NCI-H748 treated with DMSO at 0.1 percent for 48 hours (cell line): Measurements from ENCODE around the gene ASIC2.

Experiments used
- DNase-seq: peaks from one replicate; lab custom pipeline; 2025; lab: John Stamatoyannopoulos, UW

Gene ASIC2

GRCh38 chr17:33242375-33243124 lies 50.5 kb downstream of the ASIC2 start:
- no peak for DNase-seq

GRCh38 chr17:33241390-33241789 lies 51.7 kb downstream of the ASIC2 start:
- DNase-seq, result no peak

- DNase-seq, result no peak
These were observed 52.7 kb downstream of the ASIC2 start for GRCh38 chr17:33240362-33240761.

DNA sequence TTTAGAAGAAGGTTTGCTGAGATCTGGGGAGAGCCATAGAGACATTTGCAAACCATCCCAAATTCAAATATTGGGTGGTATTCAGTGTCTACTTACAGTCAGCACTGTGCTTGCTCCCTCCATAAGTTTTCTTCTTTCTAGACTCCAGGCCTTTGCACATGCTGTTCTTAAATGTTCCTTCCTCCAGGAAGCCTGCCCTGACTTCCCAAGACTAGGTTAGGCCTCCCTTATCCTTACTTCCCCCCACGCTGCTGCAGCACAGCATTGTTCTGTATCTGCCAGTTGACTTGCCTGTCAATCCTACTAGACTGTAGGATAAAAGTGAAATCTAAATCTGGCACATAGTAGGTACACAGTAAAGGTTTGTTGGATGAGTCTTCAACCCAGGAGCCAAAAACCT lies 53.4 kb downstream of the ASIC2 start:
- DNase-seq, result no peak

DNA sequence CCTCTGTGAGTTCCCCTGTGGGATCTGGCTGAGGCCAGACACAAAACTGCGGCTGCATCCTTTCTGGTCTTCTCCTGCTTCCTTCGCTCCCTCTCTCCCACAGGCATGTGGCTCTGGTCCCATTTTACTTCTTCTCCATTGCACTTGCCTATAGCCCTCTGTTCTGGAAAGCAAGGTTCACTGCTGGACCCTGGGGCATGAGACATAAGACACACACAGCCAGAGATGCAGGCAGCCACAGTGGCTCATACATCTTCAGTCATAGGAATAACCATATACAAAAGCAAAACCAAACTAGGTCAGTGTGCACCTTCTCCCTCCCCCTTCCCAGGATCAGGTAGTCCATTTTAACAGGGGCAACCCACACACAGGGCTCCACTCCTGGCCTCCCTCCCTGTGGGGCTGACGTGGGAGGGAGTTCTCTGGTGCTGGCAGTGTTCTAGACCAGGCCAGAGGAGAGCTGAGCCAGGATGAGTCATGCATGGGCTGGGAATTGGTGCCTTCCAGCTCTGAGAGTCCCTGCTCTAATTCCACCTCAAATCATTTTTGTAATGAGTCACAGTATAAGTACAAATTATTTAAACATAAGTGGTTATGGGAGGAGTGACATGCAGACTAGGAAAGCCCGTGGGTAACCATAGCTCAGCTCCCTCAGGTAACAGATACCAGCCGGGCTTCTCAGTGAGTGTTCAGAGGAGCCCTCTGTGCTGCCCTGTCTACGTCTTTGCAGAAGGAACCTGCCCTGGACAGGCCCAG lies 58.0 kb downstream of the ASIC2 start:
- DNase-seq, result no peak

- no peak for DNase-seq
These were observed 58.9 kb downstream of the ASIC2 start for GRCh38 chr17:33234233-33234632.

- DNase-seq, result no peak
These were observed 59.3 kb downstream of the ASIC2 start for GRCh38 chr17:33233811-33234177.

GRCh38 chr17:33229499-33229898 lies 63.6 kb downstream of the ASIC2 start:
- DNase-seq, result no peak

DNA sequence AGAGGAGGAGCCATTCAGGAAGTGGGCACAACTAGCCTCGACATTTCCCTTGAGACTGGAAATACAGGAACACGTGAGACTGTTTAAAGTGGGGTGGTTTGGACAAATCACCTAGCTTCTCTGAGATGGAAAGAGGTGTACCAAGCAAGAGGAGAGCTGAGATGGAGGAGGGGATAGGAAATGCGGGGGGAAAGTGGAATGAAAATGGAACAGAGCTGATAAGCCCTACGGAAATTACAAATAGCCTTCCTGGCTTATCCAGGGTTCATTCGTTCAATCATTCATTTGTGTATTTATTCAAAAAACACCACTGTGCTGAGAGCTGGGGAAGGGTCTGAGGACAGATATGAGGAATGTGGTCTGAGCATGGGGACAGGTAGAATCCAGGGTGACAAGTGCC lies 64.1 kb downstream of the ASIC2 start:
- no peak for DNase-seq

DNA sequence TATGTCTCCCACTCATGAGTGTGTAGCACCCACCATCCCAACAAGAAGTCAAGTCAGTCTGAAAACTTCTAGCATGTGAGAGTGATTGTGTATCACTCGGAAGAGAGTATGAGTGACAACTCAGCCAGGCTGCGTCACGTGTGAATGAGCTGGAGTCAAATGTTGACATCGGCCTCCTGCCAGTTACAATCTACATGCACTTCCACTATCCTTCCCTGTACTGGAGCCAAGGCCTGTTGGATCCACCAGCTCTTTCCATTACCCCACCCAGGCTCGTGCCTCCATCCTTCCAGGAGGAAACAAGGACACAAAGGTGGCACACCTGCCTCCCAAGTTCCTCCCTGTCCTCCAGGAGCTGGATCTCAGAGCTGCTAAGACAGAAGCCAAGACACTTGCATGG lies 64.5 kb downstream of the ASIC2 start:
- DNase-seq, result no peak

GRCh38 chr17:33227911-33228310 lies 65.2 kb downstream of the ASIC2 start:
- no peak for DNase-seq

DNA sequence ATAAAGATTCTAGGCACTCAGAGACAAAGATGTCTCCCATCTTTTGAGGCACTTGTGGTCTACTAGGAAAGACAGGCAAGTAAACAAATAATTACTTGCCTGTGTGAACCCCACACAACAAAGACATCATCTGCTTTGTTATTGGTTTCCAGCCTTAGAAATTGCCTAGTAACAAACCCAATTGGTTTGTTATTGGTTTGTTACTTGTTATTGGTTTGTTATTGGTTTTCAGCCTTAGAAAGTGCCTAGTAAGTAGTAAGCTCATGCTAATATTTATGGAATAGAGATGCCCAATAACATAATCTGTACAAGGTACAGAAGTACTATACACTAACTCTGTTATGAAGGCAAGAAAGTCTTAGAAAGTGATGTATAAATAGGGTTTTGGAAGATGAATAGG lies 67.1 kb downstream of the ASIC2 start:
- DNase-seq, result no peak

DNA sequence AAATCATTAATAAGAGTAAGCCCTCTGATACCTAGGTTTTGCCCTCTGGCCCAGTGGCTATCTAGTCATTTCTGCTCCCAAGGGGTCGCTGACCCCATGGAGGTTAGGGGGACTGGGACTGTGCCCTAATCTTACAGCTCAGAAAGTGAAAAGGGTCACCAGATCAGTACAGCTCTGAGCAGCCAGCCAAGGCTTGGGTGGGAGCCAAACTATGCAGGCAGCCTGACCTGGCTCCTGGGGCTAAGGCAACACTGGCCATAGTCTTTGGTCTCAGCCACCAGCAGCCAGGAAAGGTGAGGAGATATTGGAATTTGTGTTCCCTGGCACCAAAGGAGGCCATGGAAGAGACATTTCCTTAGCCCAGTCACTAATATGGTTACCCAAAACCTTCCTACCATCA lies 67.6 kb downstream of the ASIC2 start:
- DNase-seq, result no peak

GRCh38 chr17:33220036-33220435 lies 73.1 kb downstream of the ASIC2 start:
- no peak for DNase-seq

DNA sequence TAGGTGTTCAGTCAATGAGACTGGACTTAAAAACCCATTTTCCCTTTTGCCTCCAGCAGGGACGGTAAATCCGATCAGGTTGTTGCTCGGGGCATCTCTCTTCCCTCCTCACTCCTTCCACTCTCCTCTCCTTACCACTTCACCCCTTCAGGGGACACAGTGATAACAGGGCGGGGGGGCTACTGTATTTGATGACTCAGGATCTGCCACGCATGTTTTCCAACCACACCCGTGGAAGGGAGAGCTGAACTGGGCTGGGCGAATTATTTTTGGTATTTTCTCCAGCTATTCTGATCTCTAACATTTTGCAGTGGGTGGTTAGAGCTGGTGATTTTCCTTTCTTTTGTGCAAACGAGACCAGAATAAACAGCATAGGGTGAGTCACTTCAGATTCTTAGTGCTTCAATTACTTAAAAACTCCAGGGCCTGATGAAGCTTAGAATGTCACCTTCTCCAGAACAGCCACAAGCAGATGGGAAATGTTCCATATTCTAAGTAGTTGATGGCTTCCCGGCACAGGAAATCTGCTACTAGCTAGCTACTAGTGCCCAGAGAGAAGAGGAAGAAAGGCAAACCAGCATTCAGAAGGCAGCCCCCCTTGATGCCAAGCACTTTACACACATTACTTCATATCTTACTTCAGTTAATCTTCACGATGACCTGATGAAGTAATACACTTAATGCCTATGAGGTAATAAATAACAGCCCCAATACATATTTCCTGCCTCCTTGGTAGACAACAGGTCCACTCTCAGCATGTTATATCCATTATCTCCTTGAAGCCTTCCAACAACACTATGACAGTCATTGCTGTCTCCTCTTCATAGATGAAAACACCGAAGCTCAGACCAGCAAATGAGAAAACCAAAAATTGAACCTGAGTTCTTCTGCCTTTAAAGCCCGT lies 74.1 kb downstream of the ASIC2 start:
- DNase-seq, result no peak

DNA sequence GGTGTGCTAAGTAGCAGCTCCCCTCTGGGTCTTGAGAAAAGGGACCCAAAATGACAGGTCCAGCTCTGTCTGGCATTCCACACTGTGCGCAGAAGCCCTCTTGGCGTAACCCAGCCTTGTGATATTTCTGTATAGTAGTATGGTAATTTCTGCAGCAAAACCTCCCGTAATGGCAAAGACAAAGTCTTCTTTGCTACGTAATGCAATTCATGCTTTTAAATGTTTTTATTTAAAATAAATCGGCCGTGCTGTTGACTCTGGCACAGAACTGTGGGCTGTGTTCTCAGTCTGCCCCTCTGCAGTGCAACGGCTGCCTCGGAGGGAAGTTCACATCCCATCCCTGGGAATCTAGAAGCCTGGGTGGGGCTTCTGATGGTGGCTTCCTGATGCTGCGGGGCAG lies 75.2 kb downstream of the ASIC2 start:
- DNase-seq, result no peak

- DNase-seq, result no peak
These were observed 78.1 kb downstream of the ASIC2 start for GRCh38 chr17:33214996-33215395.

DNA sequence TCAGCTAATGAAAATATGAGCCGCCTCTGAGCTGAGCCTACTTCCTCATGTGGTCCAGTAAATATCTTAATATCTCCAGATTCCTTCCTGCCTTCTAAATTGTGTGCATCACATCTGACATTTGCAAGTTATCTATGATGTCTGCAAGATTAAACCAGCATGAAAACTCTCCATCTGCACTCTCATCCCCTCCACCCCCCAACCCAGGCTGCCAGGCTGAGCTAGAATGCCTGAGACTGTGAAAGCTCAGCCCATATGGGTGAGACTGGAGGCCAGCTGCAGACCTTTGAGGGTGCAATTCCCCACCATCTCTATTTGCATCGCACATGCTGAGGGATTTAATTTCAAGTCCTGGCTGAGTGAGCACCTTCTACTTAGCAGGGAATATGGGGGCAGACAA lies 82.8 kb downstream of the ASIC2 start:
- DNase-seq, result no peak

DNA sequence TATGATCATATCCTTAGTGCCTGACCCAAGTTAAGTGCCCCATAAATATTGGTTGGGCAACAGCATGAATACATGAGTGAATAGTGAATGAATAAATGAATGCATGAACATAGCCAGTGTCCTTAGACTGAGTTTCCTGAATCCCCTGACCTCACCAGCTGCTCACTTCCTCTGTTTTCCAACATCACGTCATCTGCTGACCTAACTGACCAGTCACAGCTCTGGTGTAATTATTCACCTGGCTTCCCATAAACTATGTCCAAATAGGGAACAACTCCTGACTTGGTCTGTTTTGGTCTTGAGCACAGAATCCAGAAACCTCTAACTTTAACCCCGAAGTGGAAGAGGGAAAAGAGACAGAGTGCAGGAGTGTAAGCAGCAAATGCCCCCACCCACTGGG lies 83.4 kb downstream of the ASIC2 start:
- DNase-seq, result no peak

GRCh38 chr17:33207231-33207630 lies 85.9 kb downstream of the ASIC2 start:
- no peak for DNase-seq

DNA sequence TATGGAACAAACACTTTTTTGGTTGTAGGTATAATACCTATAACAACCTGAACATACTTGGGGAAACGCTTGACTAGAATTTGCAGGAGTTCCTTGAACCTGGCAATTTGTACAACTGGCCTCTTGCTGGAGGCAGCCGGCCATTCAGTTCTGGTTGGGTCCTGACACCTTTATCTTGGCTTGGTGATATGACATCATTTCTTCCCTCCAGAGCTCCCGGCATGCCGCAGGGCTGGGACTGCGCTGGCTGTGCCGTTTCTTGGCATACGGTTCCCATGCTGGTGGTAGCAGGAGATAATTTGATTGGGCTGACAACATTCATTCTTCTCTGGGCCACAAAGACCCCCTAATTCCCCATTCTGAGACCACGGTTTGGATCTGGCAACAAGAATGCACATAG lies 87.5 kb downstream of the ASIC2 start:
- no peak for DNase-seq

DNA sequence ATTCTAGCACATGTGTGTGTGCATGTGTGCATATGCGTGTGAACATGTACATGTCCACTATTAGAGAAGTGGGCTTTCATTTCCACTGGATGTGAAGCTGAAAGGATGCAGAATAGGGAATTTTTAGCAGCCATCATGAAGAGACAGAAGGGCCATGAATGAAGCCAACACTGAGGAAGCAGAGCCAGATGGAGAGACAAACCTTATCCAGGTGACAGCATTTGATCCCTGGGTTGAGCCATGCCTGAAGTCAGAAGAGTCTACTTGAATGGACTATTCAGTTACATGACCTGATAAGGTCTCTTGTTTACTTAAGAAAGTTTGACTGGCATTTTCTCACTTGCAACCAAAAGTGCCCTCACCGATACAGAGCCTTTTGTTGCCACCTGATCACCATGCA lies 88.4 kb downstream of the ASIC2 start:
- no peak for DNase-seq

- DNase-seq, result no peak
These were observed 88.9 kb downstream of the ASIC2 start for GRCh38 chr17:33204156-33204555.
